SU-DHL-6 (cell line): ENCODE results near the gene PDZD2.

Source experiments
- H2AFZ ChIP-seq: fragments of 200-600 bp; sonication (generic); 2 replicates; pipeline ENCODE4 v1.6.1; 2014; ENCODE audit warnings: low read depth, mild to moderate bottlenecking, moderate library complexity, mixed read lengths, antibody characterized with exemption, low read length; ENCODE audit not compliant: severe bottlenecking
- H3F3A ChIP-seq: fragments of 200-600 bp; shearing (Covaris generic); 2 replicates; pipeline ENCODE4 v1.6.0; 2016; ENCODE audit warnings: antibody characterized with exemption, mild to moderate bottlenecking; ENCODE audit not compliant: insufficient read depth
- H3K27ac ChIP-seq: fragments of 200-600 bp; sonication (generic); 2 replicates; pipeline ENCODE4 v1.5.1; 2016; ENCODE audit warnings: low read depth, mild to moderate bottlenecking, low read length, moderate library complexity, mixed read lengths
- H3K27me3 ChIP-seq: fragments of 200-600 bp; sonication (generic), shearing (Covaris generic); 2 replicates; pipeline ENCODE4 v1.6.0; 2014; ENCODE audit warnings: mild to moderate bottlenecking, low read length
- H3K36me3 ChIP-seq: fragments of 200-600 bp; sonication (generic); 2 replicates; pipeline ENCODE4 v1.6.1; 2014; ENCODE audit warnings: mild to moderate bottlenecking, low read length, mixed read lengths
- H3K4me2 ChIP-seq: fragments of 300-600, 200-600 bp; shearing (Covaris generic), sonication (generic); 2 replicates; pipeline ENCODE4 v1.6.0; 2014; ENCODE audit warnings: low read length, low read depth, mild to moderate bottlenecking; ENCODE audit not compliant: poor library complexity, severe bottlenecking
- H3K4me3 ChIP-seq: fragments of 200-600 bp; sonication (generic); 2 replicates; pipeline ENCODE4 v1.5.1; 2014; ENCODE audit warnings: antibody characterized with exemption, low read length, mild to moderate bottlenecking, mixed read lengths; ENCODE audit not compliant: insufficient read depth, poor library complexity, severe bottlenecking
- H3K79me2 ChIP-seq: fragments of 200-600 bp; sonication (generic); 2 replicates; pipeline ENCODE4 v1.6.1; 2014; ENCODE audit warnings: mild to moderate bottlenecking, low read length, moderate library complexity; ENCODE audit not compliant: insufficient read depth
- H3K9ac ChIP-seq: fragments of 200-600 bp; sonication (generic); 2 replicates; pipeline ENCODE4 v1.7.0; 2014; ENCODE audit warnings: mild to moderate bottlenecking, low read length
- H3K9me2 ChIP-seq: fragments of 200-600 bp; sonication (generic); replicated peaks from 2 replicates; pipeline ENCODE4 v1.6.1; 2014; ENCODE audit warnings: low read length; ENCODE audit not compliant: insufficient read depth
- H3K9me3 ChIP-seq: fragments of 200-600 bp; sonication (generic); 2 replicates; pipeline ENCODE4 v1.6.1; 2014; ENCODE audit warnings: low read length, mixed read lengths; ENCODE audit not compliant: insufficient read depth
- H4K20me1 ChIP-seq: fragments of 200-600 bp; sonication (generic); 2 replicates; pipeline ENCODE4 v1.6.1; 2014; ENCODE audit warnings: low read depth, mild to moderate bottlenecking, antibody characterized with exemption, low read length, moderate library complexity, mixed read lengths
- EZH2phosphoT487 ChIP-seq: fragments of 200-600 bp; sonication (generic), shearing (Covaris generic); conservative IDR thresholded peaks from 2 replicates; pipeline ENCODE4 v1.6.1; 2018; ENCODE audit warnings: mild to moderate bottlenecking, antibody characterized with exemption, low read length, moderate library complexity, mixed read lengths
- TF ChIP-seq, protein P1 (sequence below): fragments of 200-600 bp; sonication (generic); IDR thresholded peaks from one replicate; pipeline ENCODE4 v1.5.1; 2017; ENCODE audit warnings: antibody characterized with exemption, mild to moderate bottlenecking, low read length, moderate library complexity; ENCODE audit not compliant: insufficient read depth, poor library complexity, severe bottlenecking

The PDZD2 gene

GRCh38 chr5:31656806-31657205, 17.9 kb downstream of the PDZD2 start:
- TF ChIP-seq, protein P1, sequence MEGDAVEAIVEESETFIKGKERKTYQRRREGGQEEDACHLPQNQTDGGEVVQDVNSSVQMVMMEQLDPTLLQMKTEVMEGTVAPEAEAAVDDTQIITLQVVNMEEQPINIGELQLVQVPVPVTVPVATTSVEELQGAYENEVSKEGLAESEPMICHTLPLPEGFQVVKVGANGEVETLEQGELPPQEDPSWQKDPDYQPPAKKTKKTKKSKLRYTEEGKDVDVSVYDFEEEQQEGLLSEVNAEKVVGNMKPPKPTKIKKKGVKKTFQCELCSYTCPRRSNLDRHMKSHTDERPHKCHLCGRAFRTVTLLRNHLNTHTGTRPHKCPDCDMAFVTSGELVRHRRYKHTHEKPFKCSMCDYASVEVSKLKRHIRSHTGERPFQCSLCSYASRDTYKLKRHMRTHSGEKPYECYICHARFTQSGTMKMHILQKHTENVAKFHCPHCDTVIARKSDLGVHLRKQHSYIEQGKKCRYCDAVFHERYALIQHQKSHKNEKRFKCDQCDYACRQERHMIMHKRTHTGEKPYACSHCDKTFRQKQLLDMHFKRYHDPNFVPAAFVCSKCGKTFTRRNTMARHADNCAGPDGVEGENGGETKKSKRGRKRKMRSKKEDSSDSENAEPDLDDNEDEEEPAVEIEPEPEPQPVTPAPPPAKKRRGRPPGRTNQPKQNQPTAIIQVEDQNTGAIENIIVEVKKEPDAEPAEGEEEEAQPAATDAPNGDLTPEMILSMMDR = no peak
- no peak for TF ChIP-seq EZH2phosphoT487
- H3K9me2 ChIP-seq = no peaks in the 10 kb centered on the region
- no peak overlapping the region for H3K4me2 ChIP-seq
- H3K9ac ChIP-seq = no peak overlapping the region
- H3K9me3 ChIP-seq = no peaks in the 10 kb centered on the region
- H3K79me2 ChIP-seq = no peaks in the 10 kb centered on the region
- no peaks in the 10 kb centered on the region for H3K27me3 ChIP-seq
- H3K4me3 ChIP-seq = no peak overlapping the region
- H3K36me3 ChIP-seq = no peaks in the 10 kb centered on the region
- no peaks in the 10 kb centered on the region for H3F3A ChIP-seq
- H2AFZ ChIP-seq = no peak overlapping the region
- H4K20me1 ChIP-seq = no peaks in the 10 kb centered on the region
- H3K27ac ChIP-seq = no peak overlapping the region

GRCh38 chr5:31657315-31657979, 18.5 kb downstream of the PDZD2 start:
- Histone ChIP-seq H3K27ac (no peak overlapping the region), H3K9me3 (no peaks in the 10 kb centered on the region), H3K9ac (no peak overlapping the region), H3F3A (no peaks in the 10 kb centered on the region), H3K79me2 (no peaks in the 10 kb centered on the region), H3K36me3 (no peaks in the 10 kb centered on the region), H3K27me3 (no peaks in the 10 kb centered on the region), H3K4me2 (no peak overlapping the region), H3K4me3 (no peak overlapping the region), H3K9me2 (no peaks in the 10 kb centered on the region), H4K20me1 (no peaks in the 10 kb centered on the region), H2AFZ (no peak overlapping the region)
- TF ChIP-seq, protein P1 = no peak
- no peak for TF ChIP-seq EZH2phosphoT487

DNA sequence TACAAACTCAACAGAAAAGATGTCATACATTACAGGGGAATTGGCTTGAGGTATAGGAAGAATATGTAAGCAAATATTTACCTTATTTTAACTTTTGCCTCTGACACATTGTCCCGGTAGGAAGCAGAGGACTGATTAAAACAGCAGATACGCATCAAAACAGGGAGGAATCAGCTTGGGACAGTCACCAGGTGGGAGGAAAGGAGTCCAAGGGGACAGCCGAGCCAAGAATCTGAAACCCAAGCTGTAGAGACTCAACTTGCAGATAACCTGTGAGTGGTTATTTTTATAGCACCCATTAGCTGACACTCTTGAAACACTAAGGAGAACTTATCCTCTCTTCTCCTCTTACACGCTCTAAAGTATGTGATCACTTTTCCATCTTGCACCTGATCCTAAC, 22.3 kb downstream of the PDZD2 start:
- H3F3A ChIP-seq = no peaks in the 10 kb centered on the region
- H3K79me2 ChIP-seq = no peaks in the 10 kb centered on the region
- no peaks in the 10 kb centered on the region for H4K20me1 ChIP-seq
- no peak overlapping the region for H2AFZ ChIP-seq
- H3K9ac ChIP-seq = no peak overlapping the region
- no peaks in the 10 kb centered on the region for H3K9me3 ChIP-seq
- H3K27ac ChIP-seq = no peak overlapping the region
- no peaks in the 10 kb centered on the region for H3K36me3 ChIP-seq
- no peak overlapping the region for H3K4me2 ChIP-seq
- H3K9me2 ChIP-seq = no peaks in the 10 kb centered on the region
- no peak overlapping the region for H3K4me3 ChIP-seq
- no peaks in the 10 kb centered on the region for H3K27me3 ChIP-seq
- no peak for TF ChIP-seq EZH2phosphoT487
- TF ChIP-seq, protein P1 = no peak
